GM18867 (cell line): Measurements from ENCODE around the gene ARHGAP28.

Experiments
- ATAC-seq: cut with Tn5 transposase; IDR thresholded peaks from one replicate; pipeline ENCODE4 v1.9.1; 2021; ENCODE audit warnings: mild to moderate bottlenecking, moderate library complexity; ENCODE audit not compliant: unreplicated experiment

Gene ARHGAP28

GRCh38 chr18:6729247-6730091 is at the start of gene ARHGAP28:
TSS of gene ARHGAP28 (plus strand) at chr18:6729716. CDS start at chr18:6729822, 106 bp downstream.
- ATAC-seq, result peak; percentile 85

- ATAC-seq, result no peak
These were observed 48.1 kb upstream of the ARHGAP28 start for GRCh38 chr18:6681331-6681875.

GRCh38 chr18:6682437-6683111 is 46.9 kb upstream of the ARHGAP28 start:
- ATAC-seq, result no peak

- no peak for ATAC-seq
These were observed 46.2 kb upstream of the ARHGAP28 start for GRCh38 chr18:6683112-6683876.

GRCh38 chr18:6687676-6688075 is 41.8 kb upstream of the ARHGAP28 start:
- ATAC-seq, result no peak

GRCh38 chr18:6708890-6709289 is 20.6 kb upstream of the ARHGAP28 start:
- no peak for ATAC-seq

- no peak for ATAC-seq
These were observed 18.0 kb upstream of the ARHGAP28 start for GRCh38 chr18:6711467-6711866.

- ATAC-seq, result no peak
These were observed 17.1 kb upstream of the ARHGAP28 start for GRCh38 chr18:6712401-6712800.

GRCh38 chr18:6714010-6714409 is 15.5 kb upstream of the ARHGAP28 start:
- ATAC-seq, result no peak

GRCh38 chr18:6718267-6718666 is 11.2 kb upstream of the ARHGAP28 start:
- ATAC-seq, result no peak

GRCh38 chr18:6719098-6719846 is 10.2 kb upstream of the ARHGAP28 start:
- ATAC-seq, result no peak

GRCh38 chr18:6719910-6720683 is 9.4 kb upstream of the ARHGAP28 start:
- ATAC-seq, result no peak

GRCh38 chr18:6721755-6722154 is 7.8 kb upstream of the ARHGAP28 start:
- ATAC-seq, result no peak

GRCh38 chr18:6722690-6723089 is 6.8 kb upstream of the ARHGAP28 start:
- ATAC-seq, result no peak

GRCh38 chr18:6724331-6724730 is 5.2 kb upstream of the ARHGAP28 start:
- no peak for ATAC-seq

GRCh38 chr18:6728331-6728730 is 1.2 kb upstream of the ARHGAP28 start:
- ATAC-seq, result no peak

- ATAC-seq, result no peak
These were observed 688 bp upstream of the ARHGAP28 start for GRCh38 chr18:6728809-6729246.

- ATAC-seq, result no peak
These were observed 1.1 kb downstream of the ARHGAP28 start for GRCh38 chr18:6730416-6731221.

- ATAC-seq, result no peak
These were observed 1.7 kb downstream of the ARHGAP28 start for GRCh38 chr18:6731222-6731596.
